ENCODE measurements around the gene PRRC2B.

GRCh38 chr9:131502781-131503625 lies 109.1 kb downstream of the PRRC2B start, which contains the start of gene POMT1:
- TF ChIP-seq POLR2A (IDR thresholded peaks at IDR 0.05): no peak
- TF ChIP-seq CTCF (IDR thresholded peaks at IDR 0.05): no peak

Measured in ovary (tissue), 3 donors.